HG03520 (cell line): ENCODE results near the gene MPV17L2.
"Not testable (repeated sequence)": the region's sequence is repeated elsewhere in the genome, so short reads cannot be mapped to it uniquely, and the experiment has no call there.

Experiments
- ATAC-seq: cut with Tn5 transposase; IDR thresholded peaks from one replicate; pipeline ENCODE4 v1.9.1; 2021; ENCODE audit warnings: mild to moderate bottlenecking, moderate library complexity; ENCODE audit not compliant: unreplicated experiment

MPV17L2 gene

GRCh38 chr19:18190278-18190677 is 2.7 kb upstream of the MPV17L2 start:
- no peak for ATAC-seq

- no peak for ATAC-seq
Measured at GRCh38 chr19:18191640-18192062, 1.4 kb upstream of the MPV17L2 start.

GRCh38 chr19:18193388-18194180 is 566 bp downstream of the MPV17L2 start:
- ATAC-seq = no peak

- no peak for ATAC-seq
Measured at GRCh38 chr19:18194181-18194530, 1.1 kb downstream of the MPV17L2 start.

GRCh38 chr19:18194554-18195238 is 1.7 kb downstream of the MPV17L2 start:
- no peak for ATAC-seq

GRCh38 chr19:18196511-18196845 is 3.5 kb downstream of the MPV17L2 start:
- no peak for ATAC-seq

GRCh38 chr19:18197306-18197705 is 4.3 kb downstream of the MPV17L2 start:
- ATAC-seq = no peak

- no peak for ATAC-seq
Measured at GRCh38 chr19:18197941-18198340, 4.9 kb downstream of the MPV17L2 start.

- ATAC-seq = no peak
Measured at GRCh38 chr19:18198374-18198773, 5.4 kb downstream of the MPV17L2 start.

- ATAC-seq = no peak
Measured at GRCh38 chr19:18202397-18202777, 9.4 kb downstream of the MPV17L2 start.

GRCh38 chr19:18202778-18203407 is 9.9 kb downstream of the MPV17L2 start:
- no peak for ATAC-seq

GRCh38 chr19:18203408-18203862 is 10.4 kb downstream of the MPV17L2 start:
- peak; percentile 0 for ATAC-seq

- peak; percentile 88 for ATAC-seq
Measured at GRCh38 chr19:18203863-18204393, 10.9 kb downstream of the MPV17L2 start, which contains the start of gene RAB3A. Gene RAB3A, minus strand, starts transcription at chr19:18204042. Its CDS starts 1,302 bp downstream, at chr19:18202740.

- ATAC-seq = peak; percentile 3
Measured at GRCh38 chr19:18204394-18205199, 11.6 kb downstream of the MPV17L2 start.

- ATAC-seq = no peak
Measured at GRCh38 chr19:18205200-18205892, 12.3 kb downstream of the MPV17L2 start.

- ATAC-seq = no peak
Measured at GRCh38 chr19:18206018-18206417, 13.0 kb downstream of the MPV17L2 start.

- ATAC-seq = no peak
Measured at GRCh38 chr19:18208098-18208951, 15.3 kb downstream of the MPV17L2 start.

- not testable (repeated sequence) for ATAC-seq
Measured at GRCh38 chr19:18209912-18210311, 16.9 kb downstream of the MPV17L2 start.

GRCh38 chr19:18211683-18212082 is 18.7 kb downstream of the MPV17L2 start:
- ATAC-seq = no peak
